ENCODE data around the gene NDUFA8. TPM values are rescaled to one million over a fixed set of nuclear protein-coding genes. Genes with fewer than 3 reads are reported as not detected.

NDUFA8 gene
- polyA plus RNA-seq, 1 of the 3 experiments (the other 2 are of a cell fraction), result 116 TPM

GRCh38 chr9:122116448-122117173 is 43.0 kb downstream of the NDUFA8 start (continued):
- TF ChIP-seq CTCF (IDR thresholded peaks at IDR 0.05), result no peak
- no peak for TF ChIP-seq YY1 (IDR thresholded peaks at IDR 0.05; ENCODE audit: low read depth)
- no peak for TF ChIP-seq SMC3 (IDR thresholded peaks at IDR 0.05; ENCODE audit: low read depth, low read length)
- no peak for TF ChIP-seq NRF1 (IDR thresholded peaks at IDR 0.05; ENCODE audit: low read depth, low read length)
- no peak for TF ChIP-seq FOXM1 (IDR thresholded peaks at IDR 0.05; ENCODE audit: low read depth)

- no peaks in the 10 kb centered on the region for H3K9me3 ChIP-seq
- peaks cover 9% of the 10 kb centered on the region; the same call in 1 of the 2 replicates for H3K27me3 ChIP-seq (ENCODE audit: insufficient read depth)
- no peaks in the 10 kb centered on the region for H3F3A ChIP-seq (replicated peaks; ENCODE audit: insufficient read depth)
- no peak overlapping the region for H3K4me2 ChIP-seq
- H3K9me2 ChIP-seq, result no peaks in the 10 kb centered on the region
- no peak for DNase-seq
- ChIA-PET CTCF (interaction anchor here (0.9 to 15.3 kb wide), 7 partner anchors 8 to 566 kb away, joined by 3 to 327 read pairs (median 9); no protein-coding TSS in a partner anchor), POLR2A (no interaction called here)
- H3K4me3 ChIP-seq (ENCODE audit: low read depth in 2 of 2, low read length in 1 of 2), result no peak overlapping the region
- no peak overlapping the region for H3K9ac ChIP-seq
- no peaks in the 10 kb centered on the region; a peak in 1 of 4 replicates for H3K4me1 ChIP-seq (ENCODE audit: control insufficient read depth in 1 of 2, insufficient read depth in 2 of 2, low read depth in 1 of 2, low read length in 1 of 2)
- no peaks in the 10 kb centered on the region for H3K36me3 ChIP-seq (replicated peaks in 1 of 2; ENCODE audit: control insufficient read depth in 1 of 2, insufficient read depth in 2 of 2, low read length in 1 of 2)
- no peak overlapping the region for H2AFZ ChIP-seq (ENCODE audit: low read depth)
- no peak for TF ChIP-seq MEF2A (IDR thresholded peaks at IDR 0.05; ENCODE audit: borderline replicate concordance, low read depth)
- no peak for TF ChIP-seq GATA2 (CRISPR knock-in tag; IDR thresholded peaks at IDR 0.05)
- no peak for TF ChIP-seq IRF3 (IDR thresholded peaks at IDR 0.05; ENCODE audit: low read depth, low read length)
- TF ChIP-seq YY1 (IDR thresholded peaks at IDR 0.05; ENCODE audit: low read depth), result no peak
- 59% methylated on average over 4 of the region's 4 CpGs for WGBS (ENCODE audit: low lambda C conversion rate)
- H4K20me1 ChIP-seq (ENCODE audit: insufficient read depth), result no peaks in the 10 kb centered on the region
- no peaks in the 10 kb centered on the region for H3K79me2 ChIP-seq (ENCODE audit: insufficient read depth)
- no peak overlapping the region for H3K27ac ChIP-seq (ENCODE audit: low read depth in 2 of 2, low read length in 1 of 2)
Observed at GRCh38 chr9:122116040-122116439, 43.5 kb downstream of the NDUFA8 start.

GRCh38 chr9:122115176-122116035 is 44.2 kb downstream of the NDUFA8 start:
- Histone ChIP-seq H3K4me2 (no peak overlapping the region), H3K27ac (ENCODE audit: low read depth in 2 of 2, low read length in 1 of 2) (no peak overlapping the region), H4K20me1 (ENCODE audit: insufficient read depth) (no peaks in the 10 kb centered on the region), H3K4me3 (ENCODE audit: low read depth in 2 of 2, low read length in 1 of 2) (no peak overlapping the region), H3K27me3 (ENCODE audit: insufficient read depth) (peaks cover 9% of the 10 kb centered on the region; the same call in 1 of the 2 replicates), H3K79me2 (ENCODE audit: insufficient read depth) (no peaks in the 10 kb centered on the region), H3K36me3 (replicated peaks in 1 of 2; ENCODE audit: control insufficient read depth in 1 of 2, insufficient read depth in 2 of 2, low read length in 1 of 2) (no peaks in the 10 kb centered on the region), H3K9me3 (no peaks in the 10 kb centered on the region), H2AFZ (ENCODE audit: low read depth) (no peak overlapping the region), H3K9ac (no peak overlapping the region), H3K9me2 (no peaks in the 10 kb centered on the region), H3F3A (replicated peaks; ENCODE audit: insufficient read depth) (no peaks in the 10 kb centered on the region), H3K4me1 (ENCODE audit: control insufficient read depth in 1 of 2, insufficient read depth in 2 of 2, low read depth in 1 of 2, low read length in 1 of 2) (no peaks in the 10 kb centered on the region; a peak in 1 of 4 replicates)
- DNase-seq, result no peak
- ChIA-PET CTCF (interaction anchor here (0.7 to 15.3 kb wide), 8 partner anchors 9 to 565 kb away, joined by 3 to 327 read pairs (median 6); no protein-coding TSS in a partner anchor), POLR2A (no interaction called here)
- WGBS (ENCODE audit: low lambda C conversion rate), result 64% methylated on average over 8 of the region's 12 CpGs
- no peak for TF ChIP-seq POLR2AphosphoS5 (IDR thresholded peaks at IDR 0.05; ENCODE audit: low read depth, low read length)
- TF ChIP-seq EZH2phosphoT487 (IDR thresholded peaks at IDR 0.05; ENCODE audit: borderline replicate concordance, low read depth), result no peak
- no peak for TF ChIP-seq USF1 (IDR thresholded peaks at IDR 0.05; ENCODE audit: borderline replicate concordance, low read depth)
- no peak for TF ChIP-seq RAD21 (IDR thresholded peaks at IDR 0.05; ENCODE audit: low read length)
- no peak for TF ChIP-seq GABPA (IDR thresholded peaks at IDR 0.05; ENCODE audit: low read depth)
- no peak for TF ChIP-seq TAF1 (IDR thresholded peaks at IDR 0.05; ENCODE audit: borderline replicate concordance, low read depth, low read length)
- TF ChIP-seq GATA2 (CRISPR knock-in tag; IDR thresholded peaks at IDR 0.05), result no peak
- no peak for TF ChIP-seq REST (IDR thresholded peaks at IDR 0.05; ENCODE audit: low read depth, low read length)

All from SK-N-SH (cell line).